Sigmoid colon (tissue), 7 donors: ENCODE data around the gene F8. TPM values are rescaled to one million over a fixed set of nuclear protein-coding genes. Genes with fewer than 3 reads are reported as not detected.
"Not testable (repeated sequence)": the region's sequence is repeated elsewhere in the genome, so short reads cannot be mapped to it uniquely, and the experiment has no call there.

Experiments
- DNase-seq: peaks from one replicate; pipeline ENCODE4 v3.0.0-alpha.2; 2019
- H3K27ac ChIP-seq, 4 donors: fragments of 200-600 bp; sonication (generic); one replicate each; pipeline ENCODE4 v1.5.1; 2016 to 2019; ENCODE audit warnings: mild to moderate bottlenecking in 1 of 4
- H3K27me3 ChIP-seq, 3 donors: fragments of 200-600 bp; sonication (generic); one replicate each; pipeline ENCODE4 v1.5.1; 2019; ENCODE audit warnings: mild to moderate bottlenecking in 1 of 3
- H3K36me3 ChIP-seq, 4 donors: fragments of 200-600 bp; sonication (generic); one replicate each; pipeline ENCODE4 v1.5.1; 2016 to 2019
- H3K4me1 ChIP-seq, 4 donors: fragments of 200-600 bp; sonication (generic); one replicate each; pipeline ENCODE4 v1.5.1; 2017 to 2019
- H3K4me3 ChIP-seq, 4 donors: fragments of 200-600 bp; sonication (generic); one replicate each; pipeline ENCODE4 v1.5.1; 2017 to 2019; ENCODE audit warnings: mild to moderate bottlenecking in 2 of 4, moderate library complexity in 1 of 4
- H3K9me3 ChIP-seq, 4 donors: fragments of 200-600 bp in 3 of 4; sonication (generic) in 3 of 4; one replicate each; pipeline versions ENCODE4 v1.5.1 to v1.6.1; 2013 to 2019
- EP300 ChIP-seq, 4 donors: sonication (generic); formaldehyde crosslinking; IDR thresholded peaks; one replicate each; pipeline ENCODE4 v1.6.1; 2017; ENCODE audit warnings: antibody characterized with exemption in 4 of 4
- POLR2A ChIP-seq, 2 donors: fragments of 450-650 bp; IDR thresholded peaks; one replicate each; pipeline ENCODE4 v1.6.1; 2016; ENCODE audit warnings: antibody characterized with exemption in 2 of 2, mild to moderate bottlenecking in 2 of 2, moderate library complexity in 2 of 2
- POLR2AphosphoS5 ChIP-seq, 4 donors: sonication (generic); formaldehyde crosslinking; IDR thresholded peaks; one replicate each; pipeline ENCODE4 v1.6.1; 2017; ENCODE audit warnings: antibody characterized with exemption in 4 of 4
- WGBS, 2 donors: extraction: QIAGEN DNeasy Blood & Tissue Kit; methylation state at CpG; one replicate each; pipeline ENCODE4 v1.1.7; 2013; 5-methylcytosine and 5-hydroxymethylcytosine counted together
- intact Hi-C: fragments of 100-400 bp; cut with DNase I; formaldehyde crosslinking; loops from one replicate; pipeline ENCODE4 v1.15.1; 2023
- polyA plus RNA-seq, 3 donors: library from polyadenylated mRNA; stranded (reverse); fragments of 200-250 nt; gene quantifications; one replicate each; pipeline ENCODE4 v1.2.3, GENCODE V29; 2013
- total RNA-seq, 4 donors: library from RNA; depleted of rRNA; stranded (reverse); fragments of >200 nt; gene quantifications; one replicate each; pipeline ENCODE4 v1.1.0, GENCODE V29; 2016
- TF ChIP-seq, protein P1 (sequence below), 4 experiments: fragments of 450-650 bp in 3 of 4; fragments of 200-600 bp in 1 of 4; IDR thresholded peaks; one replicate each; pipeline ENCODE4 v1.5.1; 2016 to 2019; ENCODE audit warnings: antibody characterized with exemption in 4 of 4, mild to moderate bottlenecking in 3 of 4, moderate library complexity in 2 of 4
- donor health status: healthy with polysubstance abuse.
- donor health status: Bipolar disorder and iron deficiency.
- donor health status: healthy.

The F8 gene
- total and polyA plus RNA-seq, 7 donors: 2.4 to 20.2 (median 10.0) TPM

DNA sequence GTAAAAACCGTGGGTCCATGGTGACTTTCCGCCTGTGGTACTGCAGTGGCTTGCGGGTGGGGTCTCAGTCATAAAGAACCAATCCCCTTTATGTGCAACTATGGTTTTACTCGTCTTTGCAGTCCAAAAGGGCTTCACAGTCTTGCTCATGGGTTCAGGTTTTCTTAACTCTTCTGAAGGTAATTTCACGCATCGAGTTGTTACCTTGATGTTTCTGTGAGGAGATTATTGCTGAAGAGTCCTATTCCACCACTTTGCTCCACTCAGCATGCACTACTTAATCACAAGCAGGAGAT is 41.5 kb downstream of the F8 start:
- Histone ChIP-seq H3K4me3 (peak overlapping the region in 3 of 4 donors; percentile 36 to 46 (median 39)), H3K27ac (no peak overlapping the region), H3K4me1 (no peaks in the 10 kb centered on the region), H3K9me3 (no peaks in the 10 kb centered on the region), H3K27me3 (no peaks in the 10 kb centered on the region), H3K36me3 (no peaks in the 10 kb centered on the region)
- 18% methylated on average over 6 of the region's 6 CpGs for WGBS, 2 donors
- TF ChIP-seq EP300 (IDR thresholded peaks at IDR 0.05) (no peak), POLR2A (IDR thresholded peaks at IDR 0.05) (no peak), POLR2AphosphoS5 (IDR thresholded peaks at IDR 0.05) (no peak)
- TF ChIP-seq, protein P1, sequence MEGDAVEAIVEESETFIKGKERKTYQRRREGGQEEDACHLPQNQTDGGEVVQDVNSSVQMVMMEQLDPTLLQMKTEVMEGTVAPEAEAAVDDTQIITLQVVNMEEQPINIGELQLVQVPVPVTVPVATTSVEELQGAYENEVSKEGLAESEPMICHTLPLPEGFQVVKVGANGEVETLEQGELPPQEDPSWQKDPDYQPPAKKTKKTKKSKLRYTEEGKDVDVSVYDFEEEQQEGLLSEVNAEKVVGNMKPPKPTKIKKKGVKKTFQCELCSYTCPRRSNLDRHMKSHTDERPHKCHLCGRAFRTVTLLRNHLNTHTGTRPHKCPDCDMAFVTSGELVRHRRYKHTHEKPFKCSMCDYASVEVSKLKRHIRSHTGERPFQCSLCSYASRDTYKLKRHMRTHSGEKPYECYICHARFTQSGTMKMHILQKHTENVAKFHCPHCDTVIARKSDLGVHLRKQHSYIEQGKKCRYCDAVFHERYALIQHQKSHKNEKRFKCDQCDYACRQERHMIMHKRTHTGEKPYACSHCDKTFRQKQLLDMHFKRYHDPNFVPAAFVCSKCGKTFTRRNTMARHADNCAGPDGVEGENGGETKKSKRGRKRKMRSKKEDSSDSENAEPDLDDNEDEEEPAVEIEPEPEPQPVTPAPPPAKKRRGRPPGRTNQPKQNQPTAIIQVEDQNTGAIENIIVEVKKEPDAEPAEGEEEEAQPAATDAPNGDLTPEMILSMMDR (IDR thresholded peaks at IDR 0.05): no peak
- no peak for DNase-seq
- intact Hi-C loops: loop anchor here (10.0 kb wide), 1 partner anchor 234 kb away; the partner anchor contains the start of gene VBP1

DNA sequence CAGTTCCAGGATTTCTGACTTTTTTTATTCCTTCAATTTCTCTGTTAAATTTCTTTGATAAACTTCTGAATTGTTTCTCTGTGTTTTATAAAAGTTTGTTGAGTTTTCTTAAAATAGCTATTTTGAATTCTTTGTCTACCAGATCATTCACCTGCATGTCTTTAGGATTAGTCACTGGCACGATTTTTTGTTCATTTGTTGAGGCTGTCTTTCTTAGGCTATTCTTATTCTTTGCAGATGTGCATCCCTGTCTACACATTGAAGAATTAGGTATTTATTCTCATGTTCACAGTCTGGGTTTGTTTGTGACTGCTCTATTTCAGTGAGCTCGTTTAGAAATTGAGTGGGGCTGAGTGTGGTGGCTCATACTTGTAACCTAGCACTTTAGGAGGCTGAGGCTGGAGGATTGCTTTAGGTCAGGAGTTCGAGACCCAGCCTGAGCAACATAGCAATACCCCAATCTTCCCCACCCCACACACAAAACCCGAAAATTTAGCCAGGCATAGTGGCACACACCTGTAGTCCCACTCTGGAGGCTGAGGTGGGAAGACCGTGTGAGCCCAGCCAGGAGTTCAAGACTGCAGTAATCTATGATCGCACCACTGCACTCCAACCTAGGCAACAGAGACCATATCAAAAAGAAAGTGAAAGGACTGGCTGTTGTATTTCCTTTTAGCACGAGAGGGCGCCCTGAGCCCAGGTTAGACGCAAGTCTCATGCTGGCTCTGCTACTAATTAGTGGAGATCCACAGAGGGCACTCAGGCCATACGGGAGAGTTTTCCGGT is 42.0 kb downstream of the F8 start:
- Histone ChIP-seq H3K4me1 (no peaks in the 10 kb centered on the region), H3K4me3 (peak overlapping the region; percentile 10 to 46 (median 38)), H3K9me3 (no peaks in the 10 kb centered on the region), H3K27ac (no peak overlapping the region), H3K27me3 (no peaks in the 10 kb centered on the region), H3K36me3 (no peaks in the 10 kb centered on the region)
- intact Hi-C loops: loop anchor here (1.0 to 10.0 kb wide), 2 partner anchors 77 to 234 kb away; partner anchors contain the start of gene VBP1
- WGBS, 2 donors: 9 to 18% methylated on average over 11 of the region's 11 CpGs
- no peak for TF ChIP-seq POLR2AphosphoS5 (IDR thresholded peaks at IDR 0.05)
- TF ChIP-seq, protein P1 (IDR thresholded peaks at IDR 0.05): peak; percentile 34 to 65 (median 52)
- DNase-seq: peak; percentile 83

DNA sequence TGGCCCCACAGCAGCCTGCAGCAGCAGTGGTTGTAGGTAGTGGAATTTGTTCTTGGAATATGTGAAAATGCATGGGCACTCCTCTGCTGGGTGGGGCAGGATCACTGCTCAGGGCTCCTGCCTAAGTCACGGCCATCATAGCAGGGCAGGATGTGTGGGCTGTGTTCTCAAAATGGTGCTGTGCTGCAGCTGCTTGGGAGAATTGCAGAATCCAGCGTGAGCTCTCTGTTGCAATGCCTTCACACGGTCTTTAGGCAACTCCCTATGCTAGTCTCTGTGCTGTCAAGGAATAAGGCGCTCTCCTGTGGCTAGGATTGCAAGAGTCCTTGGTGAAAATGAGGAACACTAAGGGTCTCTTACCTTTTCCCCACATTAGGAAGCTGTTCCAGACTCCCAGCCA is 42.9 kb downstream of the F8 start:
- no peak overlapping the region for H3K4me3 ChIP-seq
- 75 to 90% methylated on average over 4 of the region's 4 CpGs for WGBS, 2 donors
- H3K9me3 ChIP-seq: no peaks in the 10 kb centered on the region
- H3K36me3 ChIP-seq: no peaks in the 10 kb centered on the region
- intact Hi-C loops: loop anchor here (1.0 to 10.0 kb wide), 2 partner anchors 78 to 235 kb away; partner anchors contain the start of gene VBP1
- DNase-seq: no peak
- no peaks in the 10 kb centered on the region for H3K4me1 ChIP-seq
- no peaks in the 10 kb centered on the region for H3K27me3 ChIP-seq
- no peak overlapping the region for H3K27ac ChIP-seq
- TF ChIP-seq EP300 (IDR thresholded peaks at IDR 0.05): no peak

DNA sequence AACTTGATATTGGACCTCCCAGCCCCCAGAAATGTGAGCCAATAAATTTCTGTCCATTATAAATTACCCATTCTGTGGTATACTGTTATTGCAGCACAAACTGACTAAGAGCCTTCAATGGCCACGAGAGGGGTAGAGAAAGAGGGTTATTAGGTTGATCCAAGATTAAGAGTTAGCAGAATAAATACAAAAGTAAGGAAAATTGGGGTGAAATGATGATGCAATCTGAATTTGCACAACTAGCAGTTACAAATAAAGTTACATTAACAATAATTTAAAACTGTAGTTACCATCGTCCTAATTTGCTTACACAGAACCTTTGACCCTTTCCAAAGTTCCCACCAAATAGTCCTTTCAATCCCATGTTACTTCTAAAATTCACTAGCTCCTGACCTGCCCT is 54.2 kb downstream of the F8 start:
- H3K27ac ChIP-seq: no peak overlapping the region
- no peaks in the 10 kb centered on the region for H3K9me3 ChIP-seq
- no peak overlapping the region for H3K4me3 ChIP-seq
- 59 to 72% methylated on average over 2 of the region's 2 CpGs for WGBS, 2 donors
- no peaks in the 10 kb centered on the region for H3K36me3 ChIP-seq
- H3K27me3 ChIP-seq: no peaks in the 10 kb centered on the region
- intact Hi-C loops: no loop called here
- TF ChIP-seq, protein P1 (IDR thresholded peaks at IDR 0.05): no peak
- no peak for TF ChIP-seq EP300 (IDR thresholded peaks at IDR 0.05)
- TF ChIP-seq POLR2AphosphoS5 (IDR thresholded peaks at IDR 0.05): no peak
- no peak for TF ChIP-seq POLR2A (IDR thresholded peaks at IDR 0.05)
- H3K4me1 ChIP-seq: no peaks in the 10 kb centered on the region
- DNase-seq: no peak

DNA sequence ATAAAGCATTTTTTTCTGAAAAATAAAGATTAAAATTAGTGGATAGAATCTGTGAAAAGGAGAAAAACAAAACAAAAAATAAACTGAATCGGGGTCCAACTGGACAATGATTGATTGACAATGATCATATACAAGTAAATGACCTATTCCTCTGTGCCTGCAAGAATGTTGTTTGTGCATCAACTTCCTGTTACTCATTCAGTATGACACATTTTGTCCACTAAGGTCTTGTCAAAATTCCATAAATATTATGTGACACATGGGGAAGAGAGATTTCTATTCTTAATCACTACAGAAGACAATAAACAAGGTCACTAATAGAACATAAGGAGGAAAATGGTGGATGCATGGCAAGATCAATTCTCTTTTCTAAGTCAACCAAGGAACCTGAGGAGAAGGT is 54.9 kb downstream of the F8 start:
- no peaks in the 10 kb centered on the region for H3K27me3 ChIP-seq
- no peak for TF ChIP-seq POLR2AphosphoS5 (IDR thresholded peaks at IDR 0.05)
- no peak for TF ChIP-seq EP300 (IDR thresholded peaks at IDR 0.05)
- intact Hi-C loops: no loop called here
- DNase-seq: no peak
- WGBS, 2 donors: 74 to 89% methylated on average over 1 of the region's 1 CpG
- H3K4me3 ChIP-seq: no peak overlapping the region
- no peak overlapping the region for H3K27ac ChIP-seq
- H3K36me3 ChIP-seq: no peaks in the 10 kb centered on the region
- H3K9me3 ChIP-seq: no peaks in the 10 kb centered on the region
- no peaks in the 10 kb centered on the region for H3K4me1 ChIP-seq

DNA sequence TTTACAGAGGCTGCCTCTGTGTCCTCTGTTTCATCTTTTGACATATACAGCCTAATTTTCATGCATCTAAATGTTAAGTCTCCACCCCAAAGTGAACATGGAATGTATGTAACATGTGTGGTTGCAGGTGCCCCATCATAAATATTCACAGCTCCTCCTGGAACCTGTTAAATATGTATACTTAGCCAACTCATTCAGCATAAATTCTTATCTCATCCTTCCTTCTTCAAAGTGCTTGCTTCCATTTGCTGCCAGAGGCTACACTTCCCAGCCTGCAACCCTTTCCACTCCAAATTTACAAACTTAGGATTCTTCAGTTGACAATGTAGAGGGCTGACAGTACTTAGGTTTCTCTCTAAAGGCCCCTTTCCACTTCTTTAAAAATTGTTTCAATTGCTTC is 60.6 kb downstream of the F8 start:
- intact Hi-C loops: no loop called here
- no peak for DNase-seq
- Histone ChIP-seq H3K27ac (no peak overlapping the region), H3K4me3 (no peak overlapping the region), H3K9me3 (no peaks in the 10 kb centered on the region), H3K4me1 (no peaks in the 10 kb centered on the region), H3K36me3 (no peaks in the 10 kb centered on the region), H3K27me3 (no peaks in the 10 kb centered on the region)
- TF ChIP-seq, protein P1 (IDR thresholded peaks at IDR 0.05): no peak
- TF ChIP-seq POLR2AphosphoS5 (IDR thresholded peaks at IDR 0.05) (no peak), EP300 (IDR thresholded peaks at IDR 0.05) (no peak), POLR2A (IDR thresholded peaks at IDR 0.05) (no peak)

DNA sequence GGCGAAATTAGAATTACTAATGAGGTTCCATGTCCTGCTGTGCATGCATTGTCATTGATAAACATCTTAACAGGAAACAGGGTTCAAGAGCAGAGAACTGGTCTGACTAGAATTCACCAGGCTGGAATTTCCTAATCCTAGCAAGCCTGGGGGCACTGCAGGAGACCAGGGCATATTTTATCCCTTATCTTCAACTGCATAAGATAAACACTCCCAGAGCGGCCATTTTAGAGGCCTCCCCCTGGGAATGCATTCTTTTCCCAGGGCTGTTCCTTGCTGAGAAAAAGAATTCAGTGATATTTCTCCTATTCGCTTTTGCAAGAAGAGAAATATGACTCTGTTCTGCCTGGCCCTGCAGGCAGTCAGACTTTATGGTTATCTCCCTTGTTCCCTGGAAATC is 66.7 kb downstream of the F8 start:
- WGBS, 2 donors: 95 to 97% methylated on average over 3 of the region's 3 CpGs
- H3K27me3 ChIP-seq, H3K4me3 ChIP-seq, H3K4me1 ChIP-seq, H3K9me3 ChIP-seq, H3K27ac ChIP-seq, intact Hi-C loops, H3K36me3 ChIP-seq, DNase-seq: not testable (repeated sequence)

DNA sequence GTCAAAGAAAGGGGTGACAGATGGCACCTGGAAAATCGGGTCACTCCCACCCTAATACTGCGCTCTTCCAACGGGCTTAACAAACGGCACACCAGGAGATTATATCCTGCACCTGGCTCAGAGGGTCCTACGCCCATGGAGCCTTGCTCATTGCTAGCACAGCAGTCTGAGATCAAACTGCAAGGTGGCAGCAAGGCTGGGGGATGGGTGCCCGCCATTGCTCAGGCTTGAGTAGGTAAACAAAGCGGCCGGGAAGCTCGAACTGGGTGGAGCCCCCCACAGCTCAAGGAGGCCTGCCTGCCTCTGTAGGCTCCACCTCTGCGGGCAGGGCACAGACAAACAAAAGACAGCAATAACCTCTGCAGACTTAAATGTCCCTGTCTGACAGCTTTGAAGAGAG is 83.3 kb downstream of the F8 start:
- 70 to 75% methylated on average over 9 to 10 of the region's 10 CpGs for WGBS, 2 donors
- DNase-seq, H3K4me1 ChIP-seq, H3K27me3 ChIP-seq, H3K27ac ChIP-seq, intact Hi-C loops, H3K4me3 ChIP-seq, H3K36me3 ChIP-seq, H3K9me3 ChIP-seq: not testable (repeated sequence)
